GM19452 (cell line): Measurements from ENCODE around the gene LYVE1.
"Not testable (repeated sequence)": the region's sequence is repeated elsewhere in the genome, so short reads cannot be mapped to it uniquely, and the experiment has no call there.

Experiments
- ATAC-seq: cut with Tn5 transposase; IDR thresholded peaks from one replicate; pipeline ENCODE4 v1.9.1; 2021; ENCODE audit not compliant: unreplicated experiment

The LYVE1 gene, protein sequence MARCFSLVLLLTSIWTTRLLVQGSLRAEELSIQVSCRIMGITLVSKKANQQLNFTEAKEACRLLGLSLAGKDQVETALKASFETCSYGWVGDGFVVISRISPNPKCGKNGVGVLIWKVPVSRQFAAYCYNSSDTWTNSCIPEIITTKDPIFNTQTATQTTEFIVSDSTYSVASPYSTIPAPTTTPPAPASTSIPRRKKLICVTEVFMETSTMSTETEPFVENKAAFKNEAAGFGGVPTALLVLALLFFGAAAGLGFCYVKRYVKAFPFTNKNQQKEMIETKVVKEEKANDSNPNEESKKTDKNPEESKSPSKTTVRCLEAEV

DNA sequence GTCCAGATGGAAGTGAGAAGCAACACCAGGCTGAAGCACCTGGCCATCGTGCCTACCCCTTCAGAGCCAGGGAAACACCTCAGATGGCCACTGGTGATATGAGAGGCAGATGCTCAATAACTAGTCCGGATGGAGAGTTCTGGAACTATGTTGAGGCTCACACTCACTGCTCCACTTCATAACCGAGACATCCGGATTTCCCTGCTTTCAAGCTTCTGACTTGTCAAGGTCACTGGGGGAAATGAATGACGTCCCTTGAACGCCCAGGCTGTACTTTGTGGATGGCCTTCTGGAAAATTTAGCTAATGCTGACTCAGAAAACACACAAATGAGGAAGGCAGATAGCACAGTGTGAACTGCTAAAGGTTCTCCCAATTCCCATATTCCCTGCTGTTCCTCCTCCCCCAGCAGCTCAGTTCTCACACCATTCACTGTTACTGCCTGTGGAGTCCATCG is at the start of gene LYVE1:
LYVE1 (minus strand) TSS at position 180 of the 456 bp plus-strand sequence; CDS start at position 47, 133 bp downstream.
- no peak for ATAC-seq

DNA sequence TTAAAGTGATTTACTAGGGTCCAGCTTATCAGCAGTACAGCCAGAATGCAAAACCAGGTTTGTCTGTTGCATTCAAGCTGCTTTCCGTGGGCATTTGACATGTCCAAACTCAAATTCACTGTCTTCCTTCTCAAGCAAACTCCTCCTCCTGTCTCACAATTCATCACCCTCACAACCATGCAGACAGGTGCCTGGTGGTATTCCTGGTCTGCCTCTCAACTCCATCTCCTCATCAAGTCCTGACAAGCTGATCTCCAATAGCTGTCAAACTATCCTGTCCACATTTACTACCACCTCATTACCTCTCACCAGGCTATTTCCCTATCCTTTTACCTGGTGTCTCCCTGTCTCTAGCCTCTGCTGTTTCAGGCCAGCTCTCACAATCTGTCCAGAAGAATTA is 49.1 kb upstream of the LYVE1 start:
- ATAC-seq, result no peak

DNA sequence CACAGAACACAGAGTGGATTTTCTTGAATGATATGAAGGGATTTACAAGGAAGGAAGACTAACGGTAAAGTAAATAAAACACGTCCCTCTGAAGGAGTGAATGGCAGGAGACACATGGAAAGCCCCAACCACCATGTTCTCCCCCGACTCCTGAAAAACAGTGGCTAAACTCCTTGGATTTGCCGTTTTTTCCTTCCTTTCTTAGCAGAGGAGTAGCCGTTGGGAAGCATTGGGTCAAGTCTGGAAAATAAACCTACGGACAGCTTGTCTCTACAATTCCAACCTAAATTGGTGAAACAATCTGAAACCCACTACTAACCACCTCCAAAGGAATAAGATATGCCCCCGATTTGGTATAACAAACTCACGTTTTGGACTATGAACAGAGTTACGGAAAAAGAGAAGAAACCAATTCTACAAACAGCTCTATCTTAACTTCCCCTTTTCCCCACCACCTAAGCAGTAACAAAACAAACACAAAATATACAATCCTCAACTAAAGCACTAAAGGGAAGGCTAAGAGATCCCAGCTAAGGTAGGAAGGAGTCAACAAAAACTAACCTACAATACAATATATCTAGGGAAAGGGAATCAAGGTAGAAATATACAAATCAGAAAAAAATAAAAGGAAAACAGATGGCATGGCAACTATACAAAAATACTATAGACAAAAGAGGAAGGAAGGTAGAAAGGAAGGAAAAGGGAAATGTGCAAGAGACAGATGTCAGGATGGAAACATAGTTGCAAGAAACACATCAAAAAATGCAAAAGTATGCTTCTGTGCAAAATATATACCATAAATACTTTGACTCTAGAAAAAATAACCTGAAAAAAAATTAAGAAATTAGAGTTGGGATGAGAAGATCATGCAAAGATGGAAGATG is 43.8 kb upstream of the LYVE1 start:
- ATAC-seq, result no peak

DNA sequence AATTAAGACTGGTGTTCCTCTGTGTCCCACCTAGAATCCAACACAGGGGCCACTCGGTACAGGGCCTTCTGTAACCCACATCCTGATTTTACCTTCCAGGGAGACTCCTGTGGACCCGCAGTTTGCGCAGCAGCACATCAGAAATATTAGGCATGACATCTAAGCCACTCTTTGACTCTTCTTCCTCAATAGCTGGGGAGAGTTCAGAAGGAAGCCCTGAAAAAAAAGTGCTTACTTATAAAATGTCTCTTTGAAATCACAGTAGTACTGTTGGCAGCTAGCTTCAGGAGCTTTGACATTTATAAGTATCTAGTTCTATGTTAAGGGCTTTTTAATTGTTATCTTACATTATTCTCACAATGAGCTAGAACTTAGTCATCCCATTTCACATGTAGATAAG is 41.2 kb upstream of the LYVE1 start:
- ATAC-seq, result no peak

DNA sequence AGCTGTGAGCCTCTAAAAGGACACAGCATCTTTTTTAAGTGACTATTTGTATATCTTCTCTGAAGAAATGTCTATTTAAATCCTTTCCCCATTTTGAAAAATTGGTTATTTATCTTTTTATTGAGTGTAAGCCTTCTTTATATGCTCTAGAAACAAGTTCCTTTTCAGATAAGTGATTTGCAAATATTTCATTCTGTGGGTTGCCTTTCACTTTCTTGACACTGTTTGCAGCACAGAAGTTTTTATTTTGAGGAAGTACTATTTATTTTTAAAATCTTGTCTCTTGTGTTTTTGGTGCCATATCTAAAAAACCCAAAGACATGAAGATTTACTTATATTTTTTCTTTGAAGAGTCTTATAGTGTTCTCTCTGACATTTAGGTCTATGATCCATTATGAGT is 40.1 kb upstream of the LYVE1 start:
- no peak for ATAC-seq

DNA sequence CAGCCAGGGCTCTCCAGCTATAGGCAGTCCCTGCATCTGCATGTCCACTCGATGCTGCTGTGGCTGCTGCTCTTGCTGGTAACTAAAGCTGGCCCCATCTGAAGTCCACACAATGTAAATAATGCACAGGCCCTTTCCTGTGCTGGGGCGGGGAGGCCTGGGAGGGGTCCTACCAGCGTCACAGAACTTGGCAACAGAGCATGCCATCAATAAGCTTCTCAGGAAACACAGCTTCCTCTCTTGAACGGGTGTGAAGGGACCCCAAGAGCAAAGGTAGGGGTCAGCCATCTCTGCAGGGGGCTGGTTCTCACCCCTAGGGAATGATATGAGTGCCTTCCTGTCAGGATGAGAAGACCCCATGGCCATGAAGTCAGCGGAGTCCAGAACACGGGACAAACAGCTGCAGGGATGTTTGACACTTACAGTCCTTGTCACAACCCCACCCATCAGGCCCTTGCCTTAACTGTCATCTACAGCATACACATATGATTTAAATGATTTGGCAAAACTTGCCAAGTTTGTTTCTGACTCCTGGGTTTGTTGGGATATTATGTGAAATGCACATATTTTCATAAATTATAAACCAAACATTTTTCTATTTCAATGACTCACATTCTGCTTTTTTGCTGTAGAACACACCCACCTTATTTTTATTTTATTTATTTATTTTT is 39.1 kb upstream of the LYVE1 start:
- ATAC-seq, result no peak

DNA sequence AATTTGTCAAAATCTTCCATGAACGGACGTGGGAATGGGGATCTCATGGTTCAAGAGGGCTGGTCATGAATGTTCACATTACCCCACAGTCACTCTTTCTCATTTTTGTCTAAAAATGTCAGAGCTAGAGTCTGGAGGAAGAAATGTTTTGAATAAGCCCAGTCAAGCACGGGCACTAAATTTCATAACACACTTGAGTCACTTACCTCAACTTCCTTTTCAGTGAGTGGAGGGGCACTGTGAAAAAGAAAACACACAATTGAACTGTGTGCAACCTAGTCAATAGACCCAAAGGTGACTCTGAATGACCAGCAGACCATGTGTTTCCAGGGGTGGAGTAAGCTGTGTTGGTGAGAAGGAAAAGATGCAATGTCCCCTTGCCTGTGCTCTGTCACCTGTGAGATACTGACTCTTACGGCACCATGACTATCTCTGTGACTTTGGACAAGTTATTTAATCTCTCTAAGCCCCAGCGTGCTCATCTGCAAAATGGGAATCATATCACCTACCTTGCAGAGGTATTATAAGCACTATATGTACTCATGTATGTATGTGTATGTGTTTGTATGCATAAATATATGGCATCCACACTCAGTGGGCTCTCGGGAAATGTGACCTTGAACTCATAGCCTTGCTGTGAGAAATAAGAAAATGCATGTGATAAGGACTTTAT is 38.2 kb upstream of the LYVE1 start:
- no peak for ATAC-seq

DNA sequence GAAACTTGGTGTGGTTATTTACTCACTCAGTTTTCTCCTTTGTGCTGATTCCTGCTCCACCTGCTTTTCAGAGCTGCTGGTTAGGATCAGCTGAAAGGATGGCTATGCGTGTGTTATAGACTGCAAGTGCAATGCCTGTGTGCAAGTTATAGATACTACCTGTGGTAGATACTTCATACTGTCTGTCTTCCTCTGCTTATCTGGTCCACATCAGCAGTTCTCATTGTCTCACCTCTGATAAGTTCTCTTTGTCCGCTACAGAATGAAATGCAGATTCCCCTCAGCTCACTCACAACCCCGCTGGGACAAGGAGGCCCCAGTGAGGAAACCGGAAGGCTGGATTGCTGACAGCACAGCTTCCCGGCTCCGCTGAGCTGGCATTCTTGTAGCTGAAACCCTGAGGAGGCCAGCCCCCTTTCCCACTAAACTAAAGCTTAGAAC is 37.5 kb upstream of the LYVE1 start:
- ATAC-seq, result no peak

DNA sequence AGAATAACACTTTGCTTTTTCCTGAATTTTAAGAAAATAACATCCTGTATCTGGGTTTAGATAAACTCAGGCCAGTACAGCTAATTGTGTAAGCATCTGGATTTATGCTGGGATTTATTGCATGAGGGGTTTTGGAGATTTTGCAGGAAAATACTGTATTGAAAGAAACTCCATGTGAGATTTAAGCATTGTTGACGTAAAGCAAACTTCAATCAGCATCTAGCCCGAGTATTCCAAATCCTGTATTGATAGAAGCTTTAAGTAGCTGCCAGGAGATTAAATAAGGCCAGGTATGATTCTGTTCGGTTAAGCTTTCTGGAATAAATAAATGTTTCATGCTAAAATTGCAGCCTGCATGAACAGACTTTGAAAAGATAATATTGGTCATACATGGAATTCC is 36.3 kb upstream of the LYVE1 start:
- ATAC-seq, result no peak

DNA sequence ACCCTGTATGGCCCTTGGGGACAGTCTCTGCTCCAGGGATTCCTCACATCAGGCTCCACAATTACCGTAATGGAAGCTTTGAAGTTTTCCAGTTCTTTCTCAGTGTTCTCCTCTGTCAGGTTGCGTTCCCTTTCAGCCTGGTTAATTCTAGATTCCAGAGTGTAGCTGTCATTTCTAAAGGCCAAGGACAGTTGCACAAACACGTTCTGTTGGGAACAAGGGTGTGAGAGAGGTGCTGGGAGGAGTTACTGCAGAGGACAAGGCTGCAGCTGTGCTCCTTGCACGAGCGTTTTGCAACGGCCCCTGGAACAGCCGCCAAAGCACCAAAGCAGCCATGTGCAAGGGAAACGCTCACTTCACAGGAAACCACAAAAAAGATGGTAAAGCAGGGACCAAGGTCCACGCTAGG is 35.9 kb upstream of the LYVE1 start:
- no peak for ATAC-seq

DNA sequence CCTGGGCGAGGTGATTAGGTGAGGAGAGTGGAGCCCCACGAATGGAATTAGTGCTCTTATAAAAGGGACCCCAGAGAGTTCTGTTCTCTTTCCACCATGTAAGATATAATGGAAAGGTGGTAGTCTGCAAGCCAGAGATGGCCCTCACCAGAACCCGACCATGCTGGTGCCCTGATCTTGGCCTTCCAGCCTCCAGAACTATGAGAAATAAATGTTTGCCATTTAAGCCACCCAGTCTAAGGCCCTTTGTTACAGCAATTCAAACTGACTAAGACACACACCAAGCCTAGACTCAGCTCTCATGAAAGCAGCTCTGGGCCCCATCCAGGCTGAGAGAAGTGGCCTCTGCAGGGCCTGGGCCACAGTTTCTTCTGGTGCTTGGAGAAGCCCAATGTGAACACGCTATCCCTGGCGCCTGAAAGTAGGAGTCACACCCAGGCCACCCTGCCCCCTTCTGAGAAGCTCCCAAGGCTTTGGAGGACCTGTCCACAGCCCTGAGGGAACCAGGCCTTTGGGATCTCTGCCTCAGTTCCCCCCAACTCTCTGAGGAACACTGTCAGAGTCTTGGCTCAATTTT is 35.3 kb upstream of the LYVE1 start:
- no peak for ATAC-seq

DNA sequence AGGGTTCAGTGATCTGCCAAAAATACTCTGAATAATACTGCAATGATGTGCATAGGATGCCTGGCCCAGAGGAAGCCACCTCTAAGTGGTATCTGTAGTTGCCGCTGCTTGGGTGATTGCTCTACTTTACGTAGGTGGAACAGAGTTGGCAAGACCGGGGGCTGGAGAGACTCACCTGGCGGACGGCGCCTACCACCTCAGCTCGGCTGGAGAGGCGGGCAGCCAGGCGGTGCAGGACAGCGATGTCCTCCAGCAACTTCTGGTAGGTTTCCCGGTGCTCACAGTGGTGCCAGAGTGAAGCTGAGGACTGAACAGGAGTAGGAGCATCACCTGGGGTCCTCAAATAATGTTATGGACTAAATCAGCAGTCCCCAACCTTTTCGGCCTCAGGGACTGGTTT is 34.5 kb upstream of the LYVE1 start:
- ATAC-seq, result no peak

DNA sequence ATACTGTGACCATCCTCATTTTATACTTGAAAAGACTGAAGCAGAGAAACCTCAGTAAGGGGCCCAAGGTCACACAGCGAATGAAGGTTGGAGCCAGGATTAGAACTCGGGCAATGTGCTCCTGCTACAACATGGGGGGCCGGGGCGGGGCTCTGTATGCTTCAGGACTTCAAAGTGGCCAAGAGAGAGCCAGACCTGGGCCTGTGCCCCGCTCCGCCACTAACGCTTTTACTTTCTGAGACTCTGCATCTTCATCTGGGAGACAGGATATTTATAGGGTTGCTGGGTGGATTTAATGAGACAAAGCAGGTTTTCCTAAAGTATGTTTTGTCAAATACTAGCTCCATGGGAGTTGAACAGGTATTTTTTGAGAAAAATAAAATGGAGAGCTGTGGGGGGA is 33.9 kb upstream of the LYVE1 start:
- ATAC-seq, result no peak

DNA sequence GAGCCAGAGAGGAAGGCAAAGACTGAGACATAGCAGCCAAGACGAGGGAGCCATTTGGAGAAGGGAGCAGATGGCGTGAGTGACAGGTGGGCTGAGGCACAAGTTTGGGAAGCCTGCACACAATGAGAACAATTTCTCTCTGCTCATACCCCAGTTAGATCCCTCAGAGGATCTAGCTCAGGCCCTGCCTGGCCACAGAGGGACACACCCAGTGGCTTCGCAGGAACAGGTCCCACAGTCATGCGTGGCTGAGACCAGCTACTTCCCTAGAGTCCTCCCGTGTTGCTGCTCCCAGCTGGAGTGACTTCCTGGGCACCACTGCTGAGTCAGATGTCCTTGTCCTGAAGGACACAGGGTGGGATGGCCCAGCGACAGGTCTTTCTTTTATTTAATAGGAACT is 33.4 kb upstream of the LYVE1 start:
- ATAC-seq, result no peak

DNA sequence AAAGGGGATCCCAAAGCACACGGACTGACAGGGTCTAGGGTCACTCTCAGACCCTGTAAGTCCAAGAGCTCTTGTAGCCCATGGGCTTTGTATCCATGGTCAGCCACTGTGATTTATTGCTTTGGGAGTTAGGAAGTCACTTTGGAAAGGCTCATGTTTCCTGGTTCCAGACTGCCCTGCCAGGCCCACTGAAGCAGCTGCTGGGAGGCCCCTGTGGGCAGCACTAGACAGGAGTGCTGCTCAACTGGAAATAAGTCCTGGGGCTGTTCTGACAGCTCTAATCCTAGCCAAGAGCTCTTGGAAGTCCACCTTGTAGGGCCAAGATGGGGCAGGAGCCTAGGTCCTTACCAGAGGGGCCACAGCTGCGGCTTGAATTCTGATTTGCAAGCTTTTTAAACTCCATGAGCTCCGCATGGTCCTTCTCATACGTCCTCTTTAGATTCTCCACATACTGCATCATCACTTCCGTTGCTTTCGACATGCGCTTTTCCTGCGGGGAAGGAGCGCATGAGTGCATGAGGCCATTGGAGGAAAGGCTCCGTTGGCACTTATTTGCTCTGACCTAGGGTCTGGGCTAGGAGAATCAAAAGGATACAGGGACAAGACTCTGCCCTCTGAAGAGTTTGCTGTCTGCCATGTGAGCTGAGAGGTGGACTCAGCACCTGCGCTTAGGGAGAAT is 32.2 kb upstream of the LYVE1 start:
- no peak for ATAC-seq

DNA sequence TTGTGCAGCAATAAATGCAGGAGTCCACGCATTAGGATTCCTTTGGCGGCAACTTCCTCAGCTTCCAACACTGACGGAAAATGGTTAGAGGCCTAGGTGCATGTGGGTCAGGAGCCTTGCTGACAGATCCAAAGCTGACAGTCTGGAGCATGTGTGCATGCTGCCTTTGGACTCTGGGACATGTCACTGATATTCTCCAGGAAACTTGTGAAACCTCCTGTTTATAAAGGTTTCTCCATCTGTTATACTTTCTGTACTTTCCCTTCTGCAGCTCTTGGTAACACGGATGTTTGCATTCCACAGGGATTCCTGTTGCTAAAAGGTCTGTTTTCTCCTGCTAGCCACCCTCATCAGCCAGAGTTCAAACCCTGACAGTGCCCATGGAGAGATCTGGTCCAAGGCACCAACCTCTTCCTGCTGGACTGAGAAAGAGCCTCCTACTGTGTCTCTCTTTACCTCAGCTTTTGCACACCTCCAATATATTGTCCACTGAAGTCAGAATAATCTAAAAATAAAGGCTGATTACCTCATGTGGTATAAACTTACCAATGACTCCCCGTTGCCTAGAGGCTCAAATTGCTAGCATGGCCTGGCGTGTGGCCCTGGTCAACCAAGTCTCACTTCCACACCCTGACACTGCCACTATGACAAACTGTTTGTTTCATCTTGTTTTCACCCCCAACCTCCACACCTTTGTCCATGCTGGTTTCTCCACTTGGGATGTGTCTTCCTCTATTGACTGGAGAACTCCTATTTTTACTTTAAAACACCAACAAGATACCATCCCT is 31.1 kb upstream of the LYVE1 start:
- no peak for ATAC-seq

DNA sequence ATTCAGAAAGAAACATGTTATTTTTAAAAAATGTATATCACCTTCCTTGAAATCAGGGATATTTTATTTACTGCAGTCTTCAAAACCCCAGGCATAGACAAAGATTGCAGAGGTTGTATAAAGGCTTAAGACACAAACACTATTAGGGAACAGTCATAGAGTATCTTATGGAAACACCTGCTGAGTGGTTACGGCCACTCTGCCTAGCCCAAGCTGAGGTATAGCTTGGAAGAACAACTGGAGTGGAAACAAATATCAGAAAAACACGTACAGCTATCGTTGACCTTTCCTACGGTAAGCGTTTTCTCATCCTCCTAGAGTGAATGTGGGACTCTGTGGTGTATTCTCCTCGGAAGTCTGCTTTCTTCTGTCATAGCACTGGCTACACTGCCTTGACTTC is 30.4 kb upstream of the LYVE1 start:
- ATAC-seq, result no peak

DNA sequence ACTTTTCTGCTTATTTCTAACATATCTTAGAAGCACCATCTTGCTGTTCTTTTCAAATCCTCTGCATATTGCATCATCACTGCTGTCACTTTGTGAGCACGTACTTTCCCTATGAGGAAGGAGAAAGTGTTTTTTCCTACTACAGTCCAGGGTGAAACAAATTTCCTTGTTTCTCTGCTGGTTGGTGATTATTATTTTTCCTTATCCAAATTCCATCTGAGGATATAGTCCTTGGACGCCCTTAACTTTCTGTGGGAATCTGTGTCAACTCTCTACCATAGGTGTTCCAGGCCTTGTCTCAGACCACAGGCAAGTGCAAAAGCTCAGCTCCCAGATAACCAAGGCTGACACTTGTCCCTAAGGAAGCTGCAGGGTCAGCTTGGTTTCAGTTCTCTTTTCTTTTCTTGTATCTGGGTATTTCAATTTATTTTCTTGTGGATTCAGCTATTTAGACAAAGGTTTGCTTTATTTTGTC is 29.4 kb upstream of the LYVE1 start:
- ATAC-seq, result no peak

DNA sequence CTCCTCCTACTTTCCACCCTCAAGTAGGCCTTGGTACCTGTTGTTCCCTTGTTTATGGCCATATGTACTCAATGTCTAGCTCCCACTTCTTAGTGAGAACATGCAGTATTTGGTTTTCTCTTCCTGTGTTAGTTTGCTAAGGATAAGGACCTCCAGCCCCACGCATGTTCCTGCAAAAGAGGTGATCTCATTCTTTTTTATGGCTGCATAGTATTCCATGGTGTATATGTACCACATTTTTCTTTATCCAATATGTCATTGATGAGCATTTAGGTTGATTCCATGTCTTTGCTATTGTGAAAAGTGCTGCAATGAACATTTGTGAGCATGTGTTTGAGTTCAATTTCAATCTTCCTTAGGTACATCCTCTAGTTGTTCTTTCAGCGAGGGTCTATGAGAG is 27.4 kb upstream of the LYVE1 start:
- ATAC-seq, result not testable (repeated sequence)
